ENCODE results near the gene CHST14.
A peak's percentile ranks its signal among the peaks of the same experiment; 100 is the strongest.
"Not testable (repeated sequence)": the region's sequence is repeated elsewhere in the genome, so short reads cannot be mapped to it uniquely, and the experiment has no call there.

The CHST14 gene

GRCh38 chr15:40448354-40448753 lies 22.4 kb upstream of the CHST14 start:
- H3K4me3 ChIP-seq (ENCODE audit: low read depth, low read length) = no peak overlapping the region
- TF ChIP-seq CTCF (IDR thresholded peaks at IDR 0.05; ENCODE audit: control insufficient read depth, extremely low read depth, insufficient read depth) = no peak

GRCh38 chr15:40449275-40449674 lies 21.5 kb upstream of the CHST14 start:
- TF ChIP-seq CTCF (IDR thresholded peaks at IDR 0.05; ENCODE audit: control insufficient read depth, extremely low read depth, insufficient read depth) = no peak
- DNase-seq (ENCODE audit: low read depth) = no peak
- no peak overlapping the region for H3K4me3 ChIP-seq (ENCODE audit: low read depth, low read length)

More at GRCh38 chr15:40448354-40448753, 22.4 kb upstream of the CHST14 start:
- no peak for DNase-seq (ENCODE audit: low read depth)

- TF ChIP-seq CTCF (IDR thresholded peaks at IDR 0.05; ENCODE audit: control insufficient read depth, extremely low read depth, insufficient read depth) = no peak
- DNase-seq (ENCODE audit: low read depth) = peak; percentile 33
- H3K4me3 ChIP-seq (ENCODE audit: low read depth, low read length) = no peak overlapping the region
Measured at GRCh38 chr15:40450047-40450446, 20.7 kb upstream of the CHST14 start.

- H3K4me3 ChIP-seq (ENCODE audit: low read depth, low read length) = no peak overlapping the region
- no peak for DNase-seq (ENCODE audit: low read depth)
- no peak for TF ChIP-seq CTCF (IDR thresholded peaks at IDR 0.05; ENCODE audit: control insufficient read depth, extremely low read depth, insufficient read depth)
Measured at GRCh38 chr15:40451527-40452158, 19.1 kb upstream of the CHST14 start.

GRCh38 chr15:40452296-40453090 lies 18.3 kb upstream of the CHST14 start:
- no peak for DNase-seq (ENCODE audit: low read depth)
- TF ChIP-seq CTCF (IDR thresholded peaks at IDR 0.05; ENCODE audit: control insufficient read depth, extremely low read depth, insufficient read depth) = no peak
- no peak overlapping the region for H3K4me3 ChIP-seq (ENCODE audit: low read depth, low read length)

GRCh38 chr15:40453941-40454340 lies 16.8 kb upstream of the CHST14 start:
- not testable (repeated sequence) for DNase-seq (ENCODE audit: low read depth); H3K4me3 ChIP-seq (ENCODE audit: low read depth, low read length)

GRCh38 chr15:40454904-40455391 lies 15.8 kb upstream of the CHST14 start:
- TF ChIP-seq CTCF (IDR thresholded peaks at IDR 0.05; ENCODE audit: control insufficient read depth, extremely low read depth, insufficient read depth) = no peak
- DNase-seq (ENCODE audit: low read depth) = no peak
- H3K4me3 ChIP-seq (ENCODE audit: low read depth, low read length) = no peak overlapping the region
